Endothelial cell of hepatic sinusoid (primary cell): Measurements from ENCODE around the gene RNPEP.
"Not testable (repeated sequence)": the region's sequence is repeated elsewhere in the genome, so short reads cannot be mapped to it uniquely, and the experiment has no call there.

Experiments
- in situ Hi-C: cut with HindIII; loops from 2 replicates; pipeline ENCODE4 v1.10.0; 2017; ENCODE audit warnings: low sequenced_read_pairs

RNPEP gene

GRCh38 chr1:202031796-202032195, 49.3 kb downstream of the RNPEP start:
- in situ Hi-C loops = no loop called here

- in situ Hi-C loops = no loop called here
Measured at GRCh38 chr1:202034149-202034682, 51.8 kb downstream of the RNPEP start.

GRCh38 chr1:202034683-202035462, 52.4 kb downstream of the RNPEP start:
- in situ Hi-C loops = no loop called here

GRCh38 chr1:202036595-202037387, 54.3 kb downstream of the RNPEP start:
- in situ Hi-C loops = no loop called here

GRCh38 chr1:202037706-202038296, 55.4 kb downstream of the RNPEP start:
- in situ Hi-C loops = no loop called here

GRCh38 chr1:202038688-202039346, 56.4 kb downstream of the RNPEP start:
- in situ Hi-C loops = no loop called here

GRCh38 chr1:202045705-202046104, 63.3 kb downstream of the RNPEP start:
- in situ Hi-C loops = no loop called here

- in situ Hi-C loops = no loop called here
Measured at GRCh38 chr1:202046227-202046626, 63.8 kb downstream of the RNPEP start.

GRCh38 chr1:202046748-202047708, 64.6 kb downstream of the RNPEP start:
- in situ Hi-C loops = no loop called here

GRCh38 chr1:202047977-202048376, 65.5 kb downstream of the RNPEP start:
- in situ Hi-C loops = no loop called here

- in situ Hi-C loops = no loop called here
Measured at GRCh38 chr1:202049129-202049528, 66.7 kb downstream of the RNPEP start.

- in situ Hi-C loops = no loop called here
Measured at GRCh38 chr1:202054094-202054493, 71.6 kb downstream of the RNPEP start.

GRCh38 chr1:202054673-202055072, 72.2 kb downstream of the RNPEP start:
- in situ Hi-C loops = not testable (repeated sequence)
